Hepatocyte (in vitro differentiated cells): ENCODE measurements around the gene CINP.

Source experiments
- EZH2 ChIP-seq: fragments of 200-600 bp; sonication (generic); IDR thresholded peaks from 2 replicates; pipeline ENCODE4 v1.6.1; 2016; ENCODE audit warnings: antibody characterized with exemption, mild to moderate bottlenecking, borderline replicate concordance
- TF ChIP-seq, protein P1 (sequence below): fragments of 200-600 bp; sonication (generic); IDR thresholded peaks from 2 replicates; pipeline ENCODE4 v1.5.1; 2016; ENCODE audit warnings: antibody characterized with exemption, mild to moderate bottlenecking; ENCODE audit not compliant: poor library complexity

GRCh38 chr14:102315121-102315520, 47.6 kb downstream of the CINP start:
- TF ChIP-seq, protein P1, sequence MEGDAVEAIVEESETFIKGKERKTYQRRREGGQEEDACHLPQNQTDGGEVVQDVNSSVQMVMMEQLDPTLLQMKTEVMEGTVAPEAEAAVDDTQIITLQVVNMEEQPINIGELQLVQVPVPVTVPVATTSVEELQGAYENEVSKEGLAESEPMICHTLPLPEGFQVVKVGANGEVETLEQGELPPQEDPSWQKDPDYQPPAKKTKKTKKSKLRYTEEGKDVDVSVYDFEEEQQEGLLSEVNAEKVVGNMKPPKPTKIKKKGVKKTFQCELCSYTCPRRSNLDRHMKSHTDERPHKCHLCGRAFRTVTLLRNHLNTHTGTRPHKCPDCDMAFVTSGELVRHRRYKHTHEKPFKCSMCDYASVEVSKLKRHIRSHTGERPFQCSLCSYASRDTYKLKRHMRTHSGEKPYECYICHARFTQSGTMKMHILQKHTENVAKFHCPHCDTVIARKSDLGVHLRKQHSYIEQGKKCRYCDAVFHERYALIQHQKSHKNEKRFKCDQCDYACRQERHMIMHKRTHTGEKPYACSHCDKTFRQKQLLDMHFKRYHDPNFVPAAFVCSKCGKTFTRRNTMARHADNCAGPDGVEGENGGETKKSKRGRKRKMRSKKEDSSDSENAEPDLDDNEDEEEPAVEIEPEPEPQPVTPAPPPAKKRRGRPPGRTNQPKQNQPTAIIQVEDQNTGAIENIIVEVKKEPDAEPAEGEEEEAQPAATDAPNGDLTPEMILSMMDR = no peak
- no peak for TF ChIP-seq EZH2
